ENCODE measurements around the gene C16orf89. TPM values are rescaled to one million over a fixed set of nuclear protein-coding genes. Genes with fewer than 3 reads are reported as not detected.
"Not testable (repeated sequence)": the region's sequence is repeated elsewhere in the genome, so short reads cannot be mapped to it uniquely, and the experiment has no call there.

Gene C16orf89
- total and polyA plus RNA-seq, 2 donors (not counting 1 experiment from before 2014, with no cell fraction given) = not detected

GRCh38 chr16:5045499-5046115 is 20.1 kb downstream of the C16orf89 start:
- H3K27me3 Mint-ChIP-seq = peaks cover 16% of the 10 kb centered on the region
- Histone ChIP-seq H3K79me2 (ENCODE audit: control insufficient read depth, insufficient read depth, low read length) (no peaks in the 10 kb centered on the region), H3K27ac (ENCODE audit: low read length in 2 of 2) (no peak overlapping the region), H3K27me3 (replicated peaks in 1 of 4; ENCODE audit: control extremely low read depth in 1 of 4, control insufficient read depth in 3 of 4, insufficient read depth in 4 of 4, low read length in 3 of 4) (peaks cover 0 to 12% (median 0%) of the 10 kb centered on the region in 4 experiments), H3K4me1 (ENCODE audit: control insufficient read depth in 2 of 2, insufficient read depth in 2 of 2, low read length in 2 of 2) (peaks cover 0 to 4% of the 10 kb centered on the region in 2 donors), H3K9ac (ENCODE audit: low read length) (no peak overlapping the region), H2AFZ (ENCODE audit: insufficient read depth, low read depth, low read length, poor library complexity, severe bottlenecking) (no peak overlapping the region), H3K36me3 (replicated peaks in 1 of 2; ENCODE audit: control extremely low read depth in 1 of 2, control insufficient read depth in 1 of 2, extremely low read depth in 1 of 2, insufficient read depth in 2 of 2, low read length in 1 of 2) (no peaks in the 10 kb centered on the region), H3K9me3 (ENCODE audit: control extremely low read depth in 1 of 3, control insufficient read depth in 2 of 3, insufficient read depth in 1 of 3, low read length in 2 of 3) (no peaks in the 10 kb centered on the region), H3K4me3 (ENCODE audit: control extremely low read depth in 1 of 5, extremely low read depth in 1 of 5, insufficient read depth in 1 of 5, low read depth in 2 of 5, low read length in 4 of 5) (no peak overlapping the region), H3K4me2 (replicated peaks; ENCODE audit: low read depth, low read length, poor library complexity, severe bottlenecking) (no peak overlapping the region), H4K20me1 (ENCODE audit: control insufficient read depth, insufficient read depth, low read length, poor library complexity, severe bottlenecking) (no peaks in the 10 kb centered on the region)
- DNase-seq (no peak), ATAC-seq (ENCODE audit: low read depth) (no peak)
- TF ChIP-seq EZH2 (IDR thresholded peaks at IDR 0.05; ENCODE audit: borderline replicate concordance, insufficient read depth, low read depth, low read length, poor library complexity, severe bottlenecking) = no peak
- TF ChIP-seq, protein P1, sequence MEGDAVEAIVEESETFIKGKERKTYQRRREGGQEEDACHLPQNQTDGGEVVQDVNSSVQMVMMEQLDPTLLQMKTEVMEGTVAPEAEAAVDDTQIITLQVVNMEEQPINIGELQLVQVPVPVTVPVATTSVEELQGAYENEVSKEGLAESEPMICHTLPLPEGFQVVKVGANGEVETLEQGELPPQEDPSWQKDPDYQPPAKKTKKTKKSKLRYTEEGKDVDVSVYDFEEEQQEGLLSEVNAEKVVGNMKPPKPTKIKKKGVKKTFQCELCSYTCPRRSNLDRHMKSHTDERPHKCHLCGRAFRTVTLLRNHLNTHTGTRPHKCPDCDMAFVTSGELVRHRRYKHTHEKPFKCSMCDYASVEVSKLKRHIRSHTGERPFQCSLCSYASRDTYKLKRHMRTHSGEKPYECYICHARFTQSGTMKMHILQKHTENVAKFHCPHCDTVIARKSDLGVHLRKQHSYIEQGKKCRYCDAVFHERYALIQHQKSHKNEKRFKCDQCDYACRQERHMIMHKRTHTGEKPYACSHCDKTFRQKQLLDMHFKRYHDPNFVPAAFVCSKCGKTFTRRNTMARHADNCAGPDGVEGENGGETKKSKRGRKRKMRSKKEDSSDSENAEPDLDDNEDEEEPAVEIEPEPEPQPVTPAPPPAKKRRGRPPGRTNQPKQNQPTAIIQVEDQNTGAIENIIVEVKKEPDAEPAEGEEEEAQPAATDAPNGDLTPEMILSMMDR (IDR thresholded peaks at IDR 0.05) = no peak
- H3K4me1 Mint-ChIP-seq = peaks cover 2% of the 10 kb centered on the region
- H3K27ac Mint-ChIP-seq = no peak overlapping the region
- 98% methylated on average over 6 of the region's 10 CpGs for whole genome bisulfite sequencing (ENCODE audit: insufficient coverage)
- H3K9me3 Mint-ChIP-seq (ENCODE audit: insufficient read depth) = peaks cover 2% of the 10 kb centered on the region
- no peak overlapping the region for H3K4me3 Mint-ChIP-seq
- ChIA-PET CTCF (no interaction called here), POLR2A (interaction anchor here (0.5 to 0.6 kb wide), 2 partner anchors 16 to 259 kb away, joined by 3 to 12 read pairs; no protein-coding TSS in a partner anchor)
- intact Hi-C loops (cut with micrococcal nuclease) = no loop called here

- H3K4me3 ChIP-seq (ENCODE audit: control extremely low read depth in 1 of 5, extremely low read depth in 1 of 5, insufficient read depth in 1 of 5, low read depth in 2 of 5, low read length in 4 of 5); H3K4me1 Mint-ChIP-seq; H2AFZ ChIP-seq (ENCODE audit: insufficient read depth, low read depth, low read length, poor library complexity, severe bottlenecking); H3K9me3 ChIP-seq (ENCODE audit: control extremely low read depth in 1 of 3, control insufficient read depth in 2 of 3, insufficient read depth in 1 of 3, low read length in 2 of 3); CTCF ChIA-PET; H4K20me1 ChIP-seq (ENCODE audit: control insufficient read depth, insufficient read depth, low read length, poor library complexity, severe bottlenecking); H3K9ac ChIP-seq (ENCODE audit: low read length); H3K4me2 ChIP-seq (replicated peaks; ENCODE audit: low read depth, low read length, poor library complexity, severe bottlenecking); H3K4me3 Mint-ChIP-seq; H3K79me2 ChIP-seq (ENCODE audit: control insufficient read depth, insufficient read depth, low read length); ATAC-seq (ENCODE audit: low read depth); H3K4me1 ChIP-seq (ENCODE audit: control insufficient read depth in 2 of 2, insufficient read depth in 2 of 2, low read length in 2 of 2); H3K36me3 ChIP-seq (replicated peaks in 1 of 2; ENCODE audit: control extremely low read depth in 1 of 2, control insufficient read depth in 1 of 2, extremely low read depth in 1 of 2, insufficient read depth in 2 of 2, low read length in 1 of 2); POLR2A ChIA-PET; DNase-seq; H3K9me3 Mint-ChIP-seq (ENCODE audit: insufficient read depth); H3K27ac Mint-ChIP-seq; H3K27ac ChIP-seq (ENCODE audit: low read length in 2 of 2); intact Hi-C loops (cut with micrococcal nuclease): not testable (repeated sequence)
- H3K27me3 ChIP-seq (replicated peaks in 1 of 4; ENCODE audit: control extremely low read depth in 1 of 4, control insufficient read depth in 3 of 4, insufficient read depth in 4 of 4, low read length in 3 of 4) = peaks cover 0 to 13% (median 0%) of the 10 kb centered on the region in 4 experiments
- WGBS (ENCODE audit: insufficient coverage) = 95% methylated on average over 9 of the region's 11 CpGs
- peaks cover 16% of the 10 kb centered on the region for H3K27me3 Mint-ChIP-seq
Observed at GRCh38 chr16:5044581-5044980, 21.2 kb downstream of the C16orf89 start.

All from B cell (primary cell).